Measurements from ENCODE around the gene SGCD.

SGCD gene

GRCh38 chr5:156523607-156524006 lies 196.6 kb downstream of the SGCD start:
- DNase-seq, result no peak

- no peak for DNase-seq
Measured at GRCh38 chr5:156526081-156526925, 199.3 kb downstream of the SGCD start.

- no peak for DNase-seq
Measured at GRCh38 chr5:156527611-156528010, 200.6 kb downstream of the SGCD start.

- DNase-seq, result no peak
Measured at GRCh38 chr5:156528673-156529072, 201.7 kb downstream of the SGCD start.

GRCh38 chr5:156529892-156530291 lies 202.9 kb downstream of the SGCD start:
- no peak for DNase-seq

- DNase-seq, result no peak
Measured at GRCh38 chr5:156531199-156531598, 204.2 kb downstream of the SGCD start.

- DNase-seq, result no peak
Measured at GRCh38 chr5:156532921-156533320, 206.0 kb downstream of the SGCD start.

GRCh38 chr5:156534085-156534484 lies 207.1 kb downstream of the SGCD start:
- DNase-seq, result no peak

- DNase-seq, result no peak
Measured at GRCh38 chr5:156534906-156535485, 208.0 kb downstream of the SGCD start.

GRCh38 chr5:156540491-156540890 lies 213.5 kb downstream of the SGCD start:
- no peak for DNase-seq

- no peak for DNase-seq
Measured at GRCh38 chr5:156541582-156541981, 214.6 kb downstream of the SGCD start.

GRCh38 chr5:156543348-156544145 lies 216.6 kb downstream of the SGCD start:
- no peak for DNase-seq

GRCh38 chr5:156552855-156553358 lies 225.9 kb downstream of the SGCD start:
- DNase-seq, result no peak

GRCh38 chr5:156556666-156557406 lies 229.9 kb downstream of the SGCD start:
- DNase-seq, result no peak

- DNase-seq, result no peak
Measured at GRCh38 chr5:156560002-156560401, 233.0 kb downstream of the SGCD start.

GRCh38 chr5:156561651-156562050 lies 234.7 kb downstream of the SGCD start:
- DNase-seq, result no peak

GRCh38 chr5:156570615-156571014 lies 243.7 kb downstream of the SGCD start:
- no peak for DNase-seq

GRCh38 chr5:156581725-156582124 lies 254.8 kb downstream of the SGCD start:
- DNase-seq, result no peak

- DNase-seq, result no peak
Measured at GRCh38 chr5:156582193-156582598, 255.2 kb downstream of the SGCD start.

GRCh38 chr5:156584871-156585270 lies 257.9 kb downstream of the SGCD start:
- no peak for DNase-seq

- DNase-seq, result no peak
Measured at GRCh38 chr5:156585999-156586398, 259.0 kb downstream of the SGCD start.

GRCh38 chr5:156587012-156587411 lies 260.0 kb downstream of the SGCD start:
- no peak for DNase-seq

GRCh38 chr5:156588306-156588705 lies 261.3 kb downstream of the SGCD start:
- no peak for DNase-seq

Measured in activated T-cell treated with anti-CD3 and anti-CD28 coated beads, Interleukin-2, amount 50 U/mL, for 48 hours (primary cell).